Hepatocyte (in vitro differentiated cells): ENCODE measurements around the gene CMTM5.

Experiments
- CTCF ChIP-seq: fragments of 200-600 bp; sonication (generic); IDR thresholded peaks from 2 replicates; pipeline ENCODE4 v1.5.1; 2016; ENCODE audit warnings: antibody characterized with exemption, mild to moderate bottlenecking; ENCODE audit not compliant: poor library complexity
- EZH2 ChIP-seq: fragments of 200-600 bp; sonication (generic); IDR thresholded peaks from 2 replicates; pipeline ENCODE4 v1.6.1; 2016; ENCODE audit warnings: antibody characterized with exemption, mild to moderate bottlenecking, borderline replicate concordance
- EZH2phosphoT487 ChIP-seq: fragments of 200-600 bp; sonication (generic); IDR thresholded peaks from one replicate; pipeline ENCODE4 v1.6.1; 2018; ENCODE audit warnings: antibody characterized with exemption, mild to moderate bottlenecking, low read depth, moderate library complexity; ENCODE audit not compliant: unreplicated experiment, severe bottlenecking

- TF ChIP-seq CTCF = no peak
- TF ChIP-seq EZH2phosphoT487 = no peak
- no peak for TF ChIP-seq EZH2
Observed at GRCh38 chr14:23380197-23380914, 3.5 kb downstream of the CMTM5 start.
